Measurements from ENCODE around the gene ABL1.
A peak's percentile ranks its signal among the peaks of the same experiment; 100 is the strongest.

The ABL1 gene

GRCh38 chr9:130930132-130930803 lies 95.2 kb downstream of the ABL1 start:
- no peaks in the 10 kb centered on the region for H3K9me3 ChIP-seq (replicated peaks; ENCODE audit: low read length)
- H3K4me1 ChIP-seq (ENCODE audit: control insufficient read depth, insufficient read depth, low read length) = peaks cover 15% of the 10 kb centered on the region
- no peak overlapping the region for H3K4me3 ChIP-seq (ENCODE audit: low read length)
- no peak overlapping the region for H3K9ac ChIP-seq (ENCODE audit: low read depth, low read length)
- no peak overlapping the region for H3K4me2 ChIP-seq (ENCODE audit: low read length)
- no peaks in the 10 kb centered on the region for H3K36me3 ChIP-seq (ENCODE audit: insufficient read depth, low read length)
- H3K27me3 ChIP-seq (ENCODE audit: control insufficient read depth, insufficient read depth, low read length) = peaks cover 12% of the 10 kb centered on the region

GRCh38 chr9:130930804-130931349 lies 95.8 kb downstream of the ABL1 start:
- Histone ChIP-seq H3K4me1 (ENCODE audit: control insufficient read depth, insufficient read depth, low read length) (peaks cover 16% of the 10 kb centered on the region), H3K36me3 (ENCODE audit: insufficient read depth, low read length) (no peaks in the 10 kb centered on the region), H3K4me2 (ENCODE audit: low read length) (no peak overlapping the region), H3K9ac (ENCODE audit: low read depth, low read length) (no peak overlapping the region), H3K27me3 (ENCODE audit: control insufficient read depth, insufficient read depth, low read length) (peaks cover 10% of the 10 kb centered on the region), H3K4me3 (ENCODE audit: low read length) (no peak overlapping the region), H3K9me3 (replicated peaks; ENCODE audit: low read length) (no peaks in the 10 kb centered on the region)

- no peaks in the 10 kb centered on the region for H3K9me3 ChIP-seq (replicated peaks; ENCODE audit: low read length)
Measured at GRCh38 chr9:130931508-130932254, 96.6 kb downstream of the ABL1 start.

GRCh38 chr9:130932255-130933079 lies 97.4 kb downstream of the ABL1 start:
- no peak overlapping the region for H3K9ac ChIP-seq (ENCODE audit: low read depth, low read length)
- H3K4me3 ChIP-seq (ENCODE audit: low read length) = no peak overlapping the region
- peaks cover 31% of the 10 kb centered on the region for H3K4me1 ChIP-seq (ENCODE audit: control insufficient read depth, insufficient read depth, low read length)

More at GRCh38 chr9:130931508-130932254, 96.6 kb downstream of the ABL1 start:
- H3K4me2 ChIP-seq (ENCODE audit: low read length) = no peak overlapping the region
- H3K4me1 ChIP-seq (ENCODE audit: control insufficient read depth, insufficient read depth, low read length) = peaks cover 24% of the 10 kb centered on the region
- H3K36me3 ChIP-seq (ENCODE audit: insufficient read depth, low read length) = no peaks in the 10 kb centered on the region
- no peak overlapping the region for H3K4me3 ChIP-seq (ENCODE audit: low read length)
- peaks cover 10% of the 10 kb centered on the region for H3K27me3 ChIP-seq (ENCODE audit: control insufficient read depth, insufficient read depth, low read length)
- H3K9ac ChIP-seq (ENCODE audit: low read depth, low read length) = no peak overlapping the region

GRCh38 chr9:130933114-130934046 lies 98.3 kb downstream of the ABL1 start:
- H3K27me3 ChIP-seq (ENCODE audit: control insufficient read depth, insufficient read depth, low read length) = peaks cover 15% of the 10 kb centered on the region
- H3K4me2 ChIP-seq (ENCODE audit: low read length) = peak overlapping the region; percentile 8
- peaks cover 24% of the 10 kb centered on the region for H3K4me1 ChIP-seq (ENCODE audit: control insufficient read depth, insufficient read depth, low read length)
- H3K9me3 ChIP-seq (replicated peaks; ENCODE audit: low read length) = no peaks in the 10 kb centered on the region
- H3K4me3 ChIP-seq (ENCODE audit: low read length) = no peak overlapping the region
- no peak overlapping the region for H3K9ac ChIP-seq (ENCODE audit: low read depth, low read length)
- no peaks in the 10 kb centered on the region for H3K36me3 ChIP-seq (ENCODE audit: insufficient read depth, low read length)

More at GRCh38 chr9:130932255-130933079, 97.4 kb downstream of the ABL1 start:
- Histone ChIP-seq H3K9me3 (replicated peaks; ENCODE audit: low read length) (no peaks in the 10 kb centered on the region), H3K4me2 (ENCODE audit: low read length) (peak overlapping the region; percentile 8), H3K27me3 (ENCODE audit: control insufficient read depth, insufficient read depth, low read length) (peaks cover 10% of the 10 kb centered on the region), H3K36me3 (ENCODE audit: insufficient read depth, low read length) (no peaks in the 10 kb centered on the region)

- no peak overlapping the region for H3K9ac ChIP-seq (ENCODE audit: low read depth, low read length)
- no peaks in the 10 kb centered on the region for H3K36me3 ChIP-seq (ENCODE audit: insufficient read depth, low read length)
- peaks cover 24% of the 10 kb centered on the region for H3K4me1 ChIP-seq (ENCODE audit: control insufficient read depth, insufficient read depth, low read length)
- no peak overlapping the region for H3K4me3 ChIP-seq (ENCODE audit: low read length)
- H3K4me2 ChIP-seq (ENCODE audit: low read length) = no peak overlapping the region
- peaks cover 18% of the 10 kb centered on the region for H3K27me3 ChIP-seq (ENCODE audit: control insufficient read depth, insufficient read depth, low read length)
- no peaks in the 10 kb centered on the region for H3K9me3 ChIP-seq (replicated peaks; ENCODE audit: low read length)
Measured at GRCh38 chr9:130934246-130934645, 99.2 kb downstream of the ABL1 start.

GRCh38 chr9:130934702-130935647 lies 99.9 kb downstream of the ABL1 start:
- peaks cover 22% of the 10 kb centered on the region for H3K27me3 ChIP-seq (ENCODE audit: control insufficient read depth, insufficient read depth, low read length)
- H3K36me3 ChIP-seq (ENCODE audit: insufficient read depth, low read length) = no peaks in the 10 kb centered on the region
- H3K4me2 ChIP-seq (ENCODE audit: low read length) = no peak overlapping the region
- no peaks in the 10 kb centered on the region for H3K9me3 ChIP-seq (replicated peaks; ENCODE audit: low read length)
- no peak overlapping the region for H3K4me3 ChIP-seq (ENCODE audit: low read length)
- no peak overlapping the region for H3K9ac ChIP-seq (ENCODE audit: low read depth, low read length)
- H3K4me1 ChIP-seq (ENCODE audit: control insufficient read depth, insufficient read depth, low read length) = peaks cover 27% of the 10 kb centered on the region

- no peak overlapping the region for H3K4me3 ChIP-seq (ENCODE audit: low read length)
- H3K4me1 ChIP-seq (ENCODE audit: control insufficient read depth, insufficient read depth, low read length) = peaks cover 27% of the 10 kb centered on the region
- H3K9ac ChIP-seq (ENCODE audit: low read depth, low read length) = no peak overlapping the region
- peaks cover 30% of the 10 kb centered on the region for H3K27me3 ChIP-seq (ENCODE audit: control insufficient read depth, insufficient read depth, low read length)
- H3K36me3 ChIP-seq (ENCODE audit: insufficient read depth, low read length) = no peaks in the 10 kb centered on the region
- H3K9me3 ChIP-seq (replicated peaks; ENCODE audit: low read length) = no peaks in the 10 kb centered on the region
- peak overlapping the region; percentile 55 for H3K4me2 ChIP-seq (ENCODE audit: low read length)
Measured at GRCh38 chr9:130935648-130936271, 100.7 kb downstream of the ABL1 start.

- Histone ChIP-seq H3K36me3 (ENCODE audit: insufficient read depth, low read length) (no peaks in the 10 kb centered on the region), H3K4me2 (ENCODE audit: low read length) (peak overlapping the region; percentile 55), H3K4me3 (ENCODE audit: low read length) (peak overlapping the region; percentile 16), H3K27me3 (ENCODE audit: control insufficient read depth, insufficient read depth, low read length) (peaks cover 36% of the 10 kb centered on the region), H3K4me1 (ENCODE audit: control insufficient read depth, insufficient read depth, low read length) (peaks cover 27% of the 10 kb centered on the region), H3K9me3 (replicated peaks; ENCODE audit: low read length) (no peaks in the 10 kb centered on the region), H3K9ac (ENCODE audit: low read depth, low read length) (no peak overlapping the region)
Measured at GRCh38 chr9:130936285-130937117, 101.4 kb downstream of the ABL1 start.

Measured in skeletal muscle satellite cell (primary cell).